ENCODE data around the gene CDH12.
"Not testable (repeated sequence)": the region's sequence is repeated elsewhere in the genome, so short reads cannot be mapped to it uniquely, and the experiment has no call there.

The CDH12 gene

DNA sequence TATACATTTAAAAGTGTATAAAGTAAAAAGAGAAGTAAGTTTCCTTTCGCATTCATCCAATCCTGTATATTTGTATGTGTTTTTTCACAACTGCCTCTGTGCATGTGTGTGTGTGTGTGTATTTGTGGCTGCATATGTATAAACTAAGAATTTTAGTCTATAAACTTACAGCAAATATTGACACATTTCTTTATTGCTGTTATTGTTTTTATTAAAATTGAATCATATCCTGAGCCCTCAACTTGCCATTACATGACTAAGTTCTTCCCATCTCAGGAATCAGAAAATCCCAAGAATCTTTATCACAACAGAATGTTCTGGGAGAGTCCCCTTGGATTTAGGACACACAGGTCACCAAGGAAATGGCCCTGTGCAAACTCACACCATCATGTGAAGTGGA lies 712.7 kb downstream of the CDH12 start:
- not testable (repeated sequence) for H3K4me2 ChIP-seq (ENCODE audit: low read depth, low read length, poor library complexity, severe bottlenecking); H3K9ac ChIP-seq (ENCODE audit: low read length); H3K79me2 ChIP-seq (ENCODE audit: insufficient read depth, low read length); H3K27me3 ChIP-seq (ENCODE audit: low read length); H3K9me3 ChIP-seq (ENCODE audit: insufficient read depth, low read length); H3F3A ChIP-seq (ENCODE audit: insufficient read depth); H2AFZ ChIP-seq (ENCODE audit: low read depth, low read length, severe bottlenecking); H4K20me1 ChIP-seq (ENCODE audit: low read depth, low read length); H3K9me2 ChIP-seq (replicated peaks; ENCODE audit: insufficient read depth, low read length); H3K4me3 ChIP-seq (ENCODE audit: insufficient read depth, low read length, poor library complexity, severe bottlenecking); H3K36me3 ChIP-seq (ENCODE audit: low read length); H3K27ac ChIP-seq (ENCODE audit: low read depth, low read length)

- not testable (repeated sequence) for H2AFZ ChIP-seq (ENCODE audit: low read depth, low read length, severe bottlenecking); H4K20me1 ChIP-seq (ENCODE audit: low read depth, low read length); H3K9me3 ChIP-seq (ENCODE audit: insufficient read depth, low read length); H3K27ac ChIP-seq (ENCODE audit: low read depth, low read length); H3K27me3 ChIP-seq (ENCODE audit: low read length); H3K9me2 ChIP-seq (replicated peaks; ENCODE audit: insufficient read depth, low read length); H3K4me2 ChIP-seq (ENCODE audit: low read depth, low read length, poor library complexity, severe bottlenecking); H3F3A ChIP-seq (ENCODE audit: insufficient read depth); H3K79me2 ChIP-seq (ENCODE audit: insufficient read depth, low read length); H3K9ac ChIP-seq (ENCODE audit: low read length); H3K36me3 ChIP-seq (ENCODE audit: low read length); H3K4me3 ChIP-seq (ENCODE audit: insufficient read depth, low read length, poor library complexity, severe bottlenecking)
Measured at GRCh38 chr5:22139662-22140300, 713.4 kb downstream of the CDH12 start.

- no peaks in the 10 kb centered on the region for H3K9me2 ChIP-seq (replicated peaks; ENCODE audit: insufficient read depth, low read length)
- H2AFZ ChIP-seq (ENCODE audit: low read depth, low read length, severe bottlenecking): no peak overlapping the region
- H3K4me2 ChIP-seq (ENCODE audit: low read depth, low read length, poor library complexity, severe bottlenecking): no peak overlapping the region
- H3K27ac ChIP-seq (ENCODE audit: low read depth, low read length): no peak overlapping the region
- no peaks in the 10 kb centered on the region for H3K27me3 ChIP-seq (ENCODE audit: low read length)
- no peaks in the 10 kb centered on the region for H3K79me2 ChIP-seq (ENCODE audit: insufficient read depth, low read length)
- H3F3A ChIP-seq (ENCODE audit: insufficient read depth): no peaks in the 10 kb centered on the region
- no peak overlapping the region for H3K4me3 ChIP-seq (ENCODE audit: insufficient read depth, low read length, poor library complexity, severe bottlenecking)
- no peaks in the 10 kb centered on the region for H3K9me3 ChIP-seq (ENCODE audit: insufficient read depth, low read length)
- H3K36me3 ChIP-seq (ENCODE audit: low read length): no peaks in the 10 kb centered on the region
- no peak for TF ChIP-seq EZH2phosphoT487 (conservative IDR thresholded peaks at IDR 0.05; ENCODE audit: low read length)
- TF ChIP-seq, protein P1, sequence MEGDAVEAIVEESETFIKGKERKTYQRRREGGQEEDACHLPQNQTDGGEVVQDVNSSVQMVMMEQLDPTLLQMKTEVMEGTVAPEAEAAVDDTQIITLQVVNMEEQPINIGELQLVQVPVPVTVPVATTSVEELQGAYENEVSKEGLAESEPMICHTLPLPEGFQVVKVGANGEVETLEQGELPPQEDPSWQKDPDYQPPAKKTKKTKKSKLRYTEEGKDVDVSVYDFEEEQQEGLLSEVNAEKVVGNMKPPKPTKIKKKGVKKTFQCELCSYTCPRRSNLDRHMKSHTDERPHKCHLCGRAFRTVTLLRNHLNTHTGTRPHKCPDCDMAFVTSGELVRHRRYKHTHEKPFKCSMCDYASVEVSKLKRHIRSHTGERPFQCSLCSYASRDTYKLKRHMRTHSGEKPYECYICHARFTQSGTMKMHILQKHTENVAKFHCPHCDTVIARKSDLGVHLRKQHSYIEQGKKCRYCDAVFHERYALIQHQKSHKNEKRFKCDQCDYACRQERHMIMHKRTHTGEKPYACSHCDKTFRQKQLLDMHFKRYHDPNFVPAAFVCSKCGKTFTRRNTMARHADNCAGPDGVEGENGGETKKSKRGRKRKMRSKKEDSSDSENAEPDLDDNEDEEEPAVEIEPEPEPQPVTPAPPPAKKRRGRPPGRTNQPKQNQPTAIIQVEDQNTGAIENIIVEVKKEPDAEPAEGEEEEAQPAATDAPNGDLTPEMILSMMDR (IDR thresholded peaks at IDR 0.05; ENCODE audit: insufficient read depth, low read length, poor library complexity, severe bottlenecking): no peak
- H4K20me1 ChIP-seq (ENCODE audit: low read depth, low read length): no peaks in the 10 kb centered on the region
- no peak overlapping the region for H3K9ac ChIP-seq (ENCODE audit: low read length)
Measured at GRCh38 chr5:22111320-22111719, 741.8 kb downstream of the CDH12 start.

- TF ChIP-seq EZH2phosphoT487 (conservative IDR thresholded peaks at IDR 0.05; ENCODE audit: low read length): no peak
- TF ChIP-seq, protein P1 (IDR thresholded peaks at IDR 0.05; ENCODE audit: insufficient read depth, low read length, poor library complexity, severe bottlenecking): no peak
- H3K4me2 ChIP-seq (ENCODE audit: low read depth, low read length, poor library complexity, severe bottlenecking): no peak overlapping the region
- H3K36me3 ChIP-seq (ENCODE audit: low read length): no peaks in the 10 kb centered on the region
- H3K9ac ChIP-seq (ENCODE audit: low read length): no peak overlapping the region
- H3K27me3 ChIP-seq (ENCODE audit: low read length): no peaks in the 10 kb centered on the region
- H2AFZ ChIP-seq (ENCODE audit: low read depth, low read length, severe bottlenecking): no peak overlapping the region
- H3F3A ChIP-seq (ENCODE audit: insufficient read depth): no peaks in the 10 kb centered on the region
- H3K27ac ChIP-seq (ENCODE audit: low read depth, low read length): no peak overlapping the region
- H3K9me3 ChIP-seq (ENCODE audit: insufficient read depth, low read length): no peaks in the 10 kb centered on the region
- no peaks in the 10 kb centered on the region for H3K9me2 ChIP-seq (replicated peaks; ENCODE audit: insufficient read depth, low read length)
- H4K20me1 ChIP-seq (ENCODE audit: low read depth, low read length): no peaks in the 10 kb centered on the region
- no peaks in the 10 kb centered on the region for H3K79me2 ChIP-seq (ENCODE audit: insufficient read depth, low read length)
- no peak overlapping the region for H3K4me3 ChIP-seq (ENCODE audit: insufficient read depth, low read length, poor library complexity, severe bottlenecking)
Measured at GRCh38 chr5:22109315-22109714, 743.8 kb downstream of the CDH12 start.
